HUES64 (cell line): Measurements from ENCODE around the gene THRB.

Experiments used
- H3K27ac ChIP-seq: 2 replicates; pipeline ENCODE4 v1.7.0; 2013; ENCODE audit warnings: low read depth, low read length, inconsistent platforms
- H3K27me3 ChIP-seq: 2 replicates; pipeline ENCODE4 v1.6.1; 2013; ENCODE audit warnings: mild to moderate bottlenecking, low read length; ENCODE audit not compliant: insufficient read depth
- H3K36me3 ChIP-seq: 2 replicates; pipeline ENCODE4 v1.6.1; 2013; ENCODE audit warnings: mild to moderate bottlenecking, low read length; ENCODE audit not compliant: insufficient read depth
- H3K4me1 ChIP-seq: 2 replicates; pipeline ENCODE4 v1.6.1; 2013; ENCODE audit warnings: mild to moderate bottlenecking, low read length, moderate library complexity; ENCODE audit not compliant: insufficient read depth
- H3K4me3 ChIP-seq: 2 replicates; pipeline ENCODE4 v1.5.1; 2013; ENCODE audit warnings: mild to moderate bottlenecking, low read length, moderate library complexity
- H3K9ac ChIP-seq: 2 replicates; pipeline ENCODE4 v1.6.1; 2013; ENCODE audit warnings: mild to moderate bottlenecking, low read depth, low read length
- H3K9me3 ChIP-seq: 2 replicates; pipeline ENCODE4 v1.6.1; 2013; ENCODE audit warnings: low read depth, low read length; ENCODE audit not compliant: insufficient read depth
- WGBS: fragments of 150-250, 120-280 bp; methylation state at CpG from one replicate; pipeline ENCODE4 v1.1.7; 2013; ENCODE audit warnings: missing lambda C conversion rate; 5-methylcytosine and 5-hydroxymethylcytosine counted together

Gene THRB

GRCh38 chr3:24374801-24375200 is 119.8 kb downstream of the THRB start:
- no peak overlapping the region for H3K9ac ChIP-seq
- no peaks in the 10 kb centered on the region for H3K9me3 ChIP-seq
- no peak overlapping the region for H3K4me3 ChIP-seq
- no peaks in the 10 kb centered on the region for H3K36me3 ChIP-seq
- H3K4me1 ChIP-seq: no peaks in the 10 kb centered on the region
- H3K27me3 ChIP-seq: no peaks in the 10 kb centered on the region
- H3K27ac ChIP-seq: no peak overlapping the region
- no CpG with 5 or more reads among the region's 1 CpG for WGBS

- H3K36me3 ChIP-seq: no peaks in the 10 kb centered on the region
- no peaks in the 10 kb centered on the region for H3K4me1 ChIP-seq
- no peak overlapping the region for H3K9ac ChIP-seq
- H3K9me3 ChIP-seq: no peaks in the 10 kb centered on the region
- H3K27ac ChIP-seq: no peak overlapping the region; the same call in 1 of the 2 replicates
- 95% methylated on average over 9 of the region's 9 CpGs for WGBS
- no peaks in the 10 kb centered on the region for H3K27me3 ChIP-seq
- H3K4me3 ChIP-seq: no peak overlapping the region
These were observed 121.3 kb downstream of the THRB start for GRCh38 chr3:24373198-24373959.

GRCh38 chr3:24372559-24373197 is 122.0 kb downstream of the THRB start:
- Histone ChIP-seq H3K9ac (no peak overlapping the region), H3K9me3 (no peaks in the 10 kb centered on the region), H3K36me3 (no peaks in the 10 kb centered on the region), H3K27ac (no peak overlapping the region; the same call in 1 of the 2 replicates), H3K27me3 (no peaks in the 10 kb centered on the region), H3K4me1 (no peaks in the 10 kb centered on the region), H3K4me3 (no peak overlapping the region)
- 90% methylated on average over 3 of the region's 3 CpGs for WGBS

- no peak overlapping the region for H3K4me3 ChIP-seq
- H3K9ac ChIP-seq: no peak overlapping the region
- H3K27ac ChIP-seq: no peak overlapping the region
- 92% methylated on average over 4 of the region's 4 CpGs for WGBS
- no peaks in the 10 kb centered on the region for H3K4me1 ChIP-seq
- no peaks in the 10 kb centered on the region for H3K36me3 ChIP-seq
- H3K9me3 ChIP-seq: no peaks in the 10 kb centered on the region
- H3K27me3 ChIP-seq: no peaks in the 10 kb centered on the region
These were observed 124.1 kb downstream of the THRB start for GRCh38 chr3:24370352-24371090.

DNA sequence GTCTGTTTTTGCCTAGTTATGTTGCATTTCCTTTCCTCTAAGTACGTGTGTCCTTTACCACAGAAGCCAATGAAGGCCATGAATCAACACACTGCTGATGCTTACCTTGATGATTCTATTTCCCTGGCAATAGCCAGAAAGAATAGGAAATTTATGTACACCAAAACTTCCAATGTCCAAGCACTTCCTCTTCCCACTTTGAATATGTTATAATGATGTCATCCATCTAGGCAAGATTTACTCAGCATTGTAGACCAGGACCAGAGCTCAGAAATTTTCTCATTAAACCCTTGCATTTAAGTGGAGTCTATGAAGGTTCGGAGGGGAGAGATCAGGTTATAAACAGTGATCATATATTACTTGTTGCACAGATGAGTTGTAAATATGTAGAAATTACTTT is 126.0 kb downstream of the THRB start:
- Histone ChIP-seq H3K4me3 (no peak overlapping the region), H3K27ac (no peak overlapping the region), H3K4me1 (no peaks in the 10 kb centered on the region), H3K9me3 (no peaks in the 10 kb centered on the region), H3K36me3 (no peaks in the 10 kb centered on the region), H3K9ac (no peak overlapping the region), H3K27me3 (no peaks in the 10 kb centered on the region)
- WGBS: 92% methylated on average over 1 of the region's 2 CpGs

DNA sequence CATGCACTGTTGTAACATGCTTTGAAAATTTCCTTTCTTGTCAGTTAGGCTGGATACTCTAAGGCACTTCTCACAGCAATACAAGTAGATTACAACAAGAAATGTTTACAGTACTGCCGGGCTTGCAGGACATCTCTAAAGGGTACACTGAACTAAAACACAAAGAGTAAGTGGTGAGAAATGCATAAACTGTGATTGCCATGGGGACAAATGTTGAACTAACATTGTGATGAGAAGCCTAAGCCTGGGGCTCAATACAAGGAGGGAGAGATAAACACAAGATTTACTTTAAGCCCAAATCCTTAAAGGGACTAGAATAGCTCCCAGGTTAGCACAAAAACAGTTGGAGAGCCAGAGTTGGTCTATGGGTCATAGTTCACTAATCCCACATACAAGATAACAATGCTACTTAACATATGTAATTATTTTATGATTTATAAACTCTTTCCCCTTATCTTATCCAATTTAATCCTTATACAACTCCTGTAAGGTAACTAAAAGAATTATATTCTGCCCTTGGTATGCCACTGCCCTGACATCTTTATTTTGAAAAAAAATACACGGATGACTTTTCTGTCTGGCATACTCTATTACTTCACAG is 126.9 kb downstream of the THRB start:
- Histone ChIP-seq H3K4me3 (no peak overlapping the region), H3K9ac (no peak overlapping the region), H3K27ac (no peak overlapping the region), H3K9me3 (no peaks in the 10 kb centered on the region), H3K27me3 (no peaks in the 10 kb centered on the region), H3K36me3 (no peaks in the 10 kb centered on the region), H3K4me1 (no peaks in the 10 kb centered on the region)
- 82% methylated on average over 2 of the region's 2 CpGs for WGBS

GRCh38 chr3:24367216-24367615 is 127.4 kb downstream of the THRB start:
- H3K36me3 ChIP-seq: no peaks in the 10 kb centered on the region
- H3K9me3 ChIP-seq: no peaks in the 10 kb centered on the region
- H3K27ac ChIP-seq: no peak overlapping the region
- H3K4me1 ChIP-seq: no peaks in the 10 kb centered on the region
- no peak overlapping the region for H3K9ac ChIP-seq
- H3K27me3 ChIP-seq: no peaks in the 10 kb centered on the region
- no peak overlapping the region for H3K4me3 ChIP-seq
- 95% methylated on average over 3 of the region's 3 CpGs for WGBS

- Histone ChIP-seq H3K9ac (no peak overlapping the region), H3K4me1 (peaks cover 3% of the 10 kb centered on the region), H3K9me3 (no peaks in the 10 kb centered on the region), H3K4me3 (no peak overlapping the region), H3K36me3 (no peaks in the 10 kb centered on the region), H3K27ac (no peak overlapping the region), H3K27me3 (no peaks in the 10 kb centered on the region)
- 55% methylated on average over 2 of the region's 2 CpGs for WGBS
These were observed 129.5 kb downstream of the THRB start for GRCh38 chr3:24365168-24365567.

DNA sequence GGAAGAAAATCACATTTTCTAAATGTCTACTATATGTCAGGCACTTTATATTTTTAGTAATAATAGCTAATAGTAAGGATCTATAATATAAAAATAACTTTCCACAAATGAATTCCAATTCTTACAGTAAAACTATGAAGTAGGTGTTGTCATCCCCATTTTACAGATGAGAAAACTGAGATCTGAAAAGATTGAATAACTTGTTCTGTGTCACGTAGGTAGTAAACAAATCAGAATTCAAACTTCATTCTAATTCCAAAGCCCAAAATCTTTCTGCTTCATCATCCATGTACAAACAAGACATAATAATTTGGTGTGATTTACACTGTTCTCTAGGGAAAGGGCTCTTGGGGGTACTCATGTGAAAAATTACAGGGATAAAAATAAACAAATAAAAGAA is 130.3 kb downstream of the THRB start:
- peaks cover 11% of the 10 kb centered on the region for H3K4me1 ChIP-seq
- no peak overlapping the region for H3K9ac ChIP-seq
- no peaks in the 10 kb centered on the region for H3K9me3 ChIP-seq
- no peak overlapping the region for H3K4me3 ChIP-seq
- H3K27me3 ChIP-seq: no peaks in the 10 kb centered on the region
- no peak overlapping the region for H3K27ac ChIP-seq
- no peaks in the 10 kb centered on the region for H3K36me3 ChIP-seq
- WGBS: 80% methylated on average over 1 of the region's 1 CpG

DNA sequence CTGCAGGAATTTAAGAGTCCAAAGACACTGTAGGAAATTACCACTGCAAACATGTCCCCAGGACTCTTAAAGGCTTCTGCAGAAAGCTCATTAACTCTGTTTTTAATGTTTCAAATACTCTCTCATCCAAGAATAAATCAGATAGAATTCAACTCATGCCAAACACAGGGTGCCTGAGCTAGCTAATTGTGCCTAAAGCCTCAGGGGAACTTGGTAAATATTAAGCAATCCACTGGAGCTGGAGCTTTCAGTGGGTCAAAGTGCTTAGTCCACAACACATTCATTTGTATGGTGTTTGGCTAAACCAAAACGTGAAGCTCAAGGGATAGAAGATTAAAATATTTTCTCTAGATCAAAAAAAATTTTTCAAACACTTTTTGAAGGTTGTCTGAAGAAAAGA is 131.4 kb downstream of the THRB start:
- WGBS: no CpG with 5 or more reads among the region's 1 CpG
- Histone ChIP-seq H3K9ac (no peak overlapping the region), H3K27me3 (no peaks in the 10 kb centered on the region), H3K27ac (no peak overlapping the region), H3K4me3 (no peak overlapping the region), H3K36me3 (no peaks in the 10 kb centered on the region), H3K4me1 (peaks cover 11% of the 10 kb centered on the region), H3K9me3 (no peaks in the 10 kb centered on the region)

- Histone ChIP-seq H3K4me3 (no peak overlapping the region), H3K9ac (no peak overlapping the region)
- WGBS: 78% methylated on average over 2 of the region's 2 CpGs
These were observed 133.0 kb downstream of the THRB start for GRCh38 chr3:24361623-24362022.

More at GRCh38 chr3:24361623-24362022, 133.0 kb downstream of the THRB start:
- H3K27ac ChIP-seq: no peak overlapping the region
- H3K4me1 ChIP-seq: peaks cover 11% of the 10 kb centered on the region
- H3K27me3 ChIP-seq: no peaks in the 10 kb centered on the region
- no peaks in the 10 kb centered on the region for H3K9me3 ChIP-seq
- H3K36me3 ChIP-seq: no peaks in the 10 kb centered on the region
